K562 (cell line): ENCODE measurements around the gene SPEG. TPM values are rescaled to one million over a fixed set of nuclear protein-coding genes. Genes with fewer than 3 reads are reported as not detected.

Source experiments
- ATAC-seq: fragments of 200-7000 bp; cut with Tn5 transposase; 3 replicates; pipeline ENCODE4 v1.9.1; 2020; ENCODE audit warnings: moderate library complexity
- BruUV-seq: library from RNA; stranded (reverse); fragments of 400-500 nt; replicated peaks from 2 replicates; lab custom pipeline; 2021; lab: Mats Ljungman, UMichigan
- CTCF ChIA-PET: fragments of 300-600 bp; formaldehyde crosslinking; extraction: SDS; loops from one replicate; lab custom pipeline; 2021; ENCODE audit warnings: low intra/inter-chr PET ratio; lab: Yijun Ruan, JAX
- POLR2A ChIA-PET: fragments of 300-600, 350-650 bp; sonication (Branson Sonifier 250); formaldehyde crosslinking; extraction: SDS; loops from one replicate; lab custom pipeline; 2021; ENCODE audit warnings: antibody characterized with exemption, inconsistent platforms; lab: Yijun Ruan, JAX
- DNase-seq, 4 experiments: peaks; one replicate each; pipeline versions ENCODE4 v3.0.0 to v3.0.0-alpha.2; 2011 to 2018; ENCODE audit warnings: low spot score in 3 of 4, mixed read lengths in 3 of 4; ENCODE audit errors: extremely low read depth in 1 of 4
- FAIRE-seq: peaks from 2 replicates; lab custom pipeline; 2011; peaks lifted over from hg19 to GRCh38; lab: Jason Lieb, UNC
- H2AFZ ChIP-seq: 2 replicates; pipeline ENCODE4 v1.6.0; 2011; ENCODE audit warnings: low read depth, low read length, control low read depth, inconsistent platforms
- H3K27ac ChIP-seq: fragments of 200-600 bp; 3 replicates; pipeline ENCODE4 v1.8.0; 2011; ENCODE audit warnings: low read depth, mild to moderate bottlenecking, control low read depth, inconsistent platforms, low read length, moderate library complexity, mixed read lengths; ENCODE audit errors: extremely low read depth
- H3K27me3 ChIP-seq, 2 experiments: fragments of 300-600 bp in 1 of 2; 2 replicates in 1 of 2; 3 replicates in 1 of 2; pipeline versions ENCODE4 v1.6.0 to v1.8.0; 2011; ENCODE audit warnings: inconsistent platforms in 2 of 2, low read length in 2 of 2, mild to moderate bottlenecking in 1 of 2, mixed read lengths in 1 of 2, moderate library complexity in 1 of 2; ENCODE audit not compliant: control insufficient read depth in 2 of 2, insufficient read depth in 2 of 2
- H3K36me3 ChIP-seq: fragments of 300-600 bp; 3 replicates; pipeline ENCODE4 v1.8.0; 2011; ENCODE audit warnings: mild to moderate bottlenecking, low read length, inconsistent platforms; ENCODE audit not compliant: control insufficient read depth, insufficient read depth
- H3K4me1 ChIP-seq, 2 experiments: fragments of 200-600 bp in 1 of 2; replicated peaks in 1 of 2; 2 replicates in 1 of 2; 3 replicates in 1 of 2; pipeline versions ENCODE4 v1.5.1 to v1.8.0; 2011; ENCODE audit warnings: inconsistent platforms in 2 of 2, low read length in 2 of 2, mild to moderate bottlenecking in 1 of 2, mixed read lengths in 1 of 2, moderate library complexity in 1 of 2; ENCODE audit not compliant: control insufficient read depth in 2 of 2, insufficient read depth in 2 of 2
- H3K4me2 ChIP-seq: 2 replicates; pipeline ENCODE4 v1.6.1; 2011; ENCODE audit warnings: low read length, control low read depth, inconsistent platforms, mixed read lengths; ENCODE audit not compliant: insufficient read depth
- H3K4me3 ChIP-seq: fragments of 200-600 bp; sonication (generic), shearing (Covaris generic); 2 replicates; pipeline ENCODE4 v1.5.1; 2016; ENCODE audit warnings: control low read depth, inconsistent platforms
- H3K79me2 ChIP-seq: fragments of 200-600 bp; 3 replicates; pipeline ENCODE4 v1.8.0; 2011; ENCODE audit warnings: low read length, inconsistent platforms; ENCODE audit not compliant: control insufficient read depth, insufficient read depth
- H3K9ac ChIP-seq, 2 experiments: 2 replicates each; pipeline versions ENCODE4 v1.6.0 to v1.6.1; 2011; ENCODE audit warnings: low read depth in 2 of 2, low read length in 2 of 2, control low read depth in 1 of 2, inconsistent platforms in 1 of 2, mild to moderate bottlenecking in 1 of 2, mixed read lengths in 1 of 2; ENCODE audit not compliant: insufficient read depth in 1 of 2
- H3K9me1 ChIP-seq: one replicate; pipeline ENCODE4 v1.6.0; 2011; ENCODE audit warnings: inconsistent platforms, mild to moderate bottlenecking, low read length, moderate library complexity; ENCODE audit not compliant: control insufficient read depth, insufficient read depth
- H3K9me3 ChIP-seq: replicated peaks from 2 replicates; pipeline ENCODE4 v1.5.1; 2011; ENCODE audit warnings: low read depth, low read length, inconsistent platforms; ENCODE audit not compliant: control insufficient read depth, insufficient read depth
- H4K20me1 ChIP-seq: replicated peaks from 2 replicates; pipeline ENCODE4 v1.6.1; 2011; ENCODE audit warnings: low read length, inconsistent platforms, mixed read lengths; ENCODE audit not compliant: control insufficient read depth, insufficient read depth
- ATF7 ChIP-seq: fragments of 450-650 bp; IDR thresholded peaks from 2 replicates; pipeline ENCODE4 v1.7.1; 2014; ENCODE audit warnings: mild to moderate bottlenecking, moderate library complexity
- CBFA2T3 ChIP-seq: fragments of 450-650 bp; IDR thresholded peaks from 2 replicates; pipeline ENCODE4 v1.6.1; 2017
- CTCFL ChIP-seq: IDR thresholded peaks from 2 replicates; pipeline ENCODE4 v1.6.1; 2011; ENCODE audit warnings: borderline replicate concordance, low read depth, mild to moderate bottlenecking, moderate library complexity, low read length; ENCODE audit not compliant: insufficient read depth, poor library complexity, severe bottlenecking
- MTA3 ChIP-seq: fragments of 450-650 bp; formaldehyde crosslinking; IDR thresholded peaks from 2 replicates; pipeline ENCODE4 v1.6.1; 2017; ENCODE audit warnings: mild to moderate bottlenecking, borderline replicate concordance
- MYC ChIP-seq, 2 experiments: fragments of 250-450 bp in 1 of 2; sonication (Bioruptor Pico) in 1 of 2; IDR thresholded peaks; 2 replicates each; pipeline versions ENCODE4 v1.5.1 to v1.6.1; 2012 to 2021; ENCODE audit warnings: low read depth in 2 of 2, borderline replicate concordance in 1 of 2, improper control_type of control experiment in 1 of 2, low read length in 1 of 2, mild to moderate bottlenecking in 1 of 2, moderate library complexity in 1 of 2
- NONO ChIP-seq, 2 experiments: fragments of 200-400 bp in 1 of 2; fragments of 450-650 bp in 1 of 2; formaldehyde crosslinking in 1 of 2; IDR thresholded peaks; 2 replicates each; pipeline ENCODE4 v1.6.1; 2017; ENCODE audit warnings: low read depth in 2 of 2, mild to moderate bottlenecking in 2 of 2, moderate library complexity in 2 of 2, low read length in 1 of 2
- NUFIP1 ChIP-seq: fragments of 450-650 bp; IDR thresholded peaks from 2 replicates; pipeline ENCODE4 v1.6.1; 2018; ENCODE audit not compliant: partially characterized antibody
- RCOR1 ChIP-seq, 2 experiments: IDR thresholded peaks; 2 replicates each; pipeline ENCODE4 v1.6.1; 2012; ENCODE audit warnings: low read depth in 2 of 2, low read length in 2 of 2, borderline replicate concordance in 1 of 2, improper control_type of control experiment in 1 of 2
- SMAD4 ChIP-seq: fragments of 250-450 bp; sonication (Bioruptor Pico); conservative IDR thresholded peaks from 2 replicates; pipeline ENCODE4 v1.8.0; 2021; ENCODE audit warnings: inconsistent platforms, mild to moderate bottlenecking, moderate library complexity
- SP2 ChIP-seq: IDR thresholded peaks from 2 replicates; pipeline ENCODE4 v1.6.1; 2011; ENCODE audit warnings: mild to moderate bottlenecking, low read depth, low read length, moderate library complexity; ENCODE audit not compliant: poor library complexity, severe bottlenecking; ENCODE audit errors: extremely low read depth
- ZBTB11 ChIP-seq, 3 experiments: fragments of 200-800 bp in 1 of 3; fragments of 250-450 bp in 1 of 3; fragments of 450-650 bp in 1 of 3; sonication (Bioruptor Pico) in 1 of 3; sonication (Bioruptor generic) in 1 of 3; formaldehyde crosslinking in 1 of 3; IDR thresholded peaks; 2 replicates each; pipeline versions ENCODE4 v1.6.1 to v1.8.0; 2016 to 2022; ENCODE audit warnings: mild to moderate bottlenecking in 2 of 3, missing genetic modification characterization in 2 of 3, missing compliant biosample characterization in 1 of 3, moderate library complexity in 1 of 3
- ZBTB43 ChIP-seq: sonication (generic); formaldehyde crosslinking; IDR thresholded peaks from 2 replicates; pipeline ENCODE4 v1.8.0; 2023; ENCODE audit warnings: mild to moderate bottlenecking, missing genetic modification reagents
- WGBS: fragments of 100-300 bp; shearing (Covaris generic); methylation state at CpG from one replicate; pipeline ENCODE4 v1.1.6; 2016; ENCODE audit warnings: low coverage, mixed read lengths; ENCODE audit not compliant: insufficient coverage; ENCODE audit errors: missing lambda C conversion rate; 5-methylcytosine and 5-hydroxymethylcytosine counted together
- in situ Hi-C: fragments of 300-500 bp; cut with MboI; formaldehyde crosslinking; loops from 4 replicates; pipeline ENCODE4 v1.15.0; 2018; ENCODE audit warnings: inconsistent platforms, mixed read lengths
- intact Hi-C: fragments of 100-400 bp; cut with micrococcal nuclease; formaldehyde crosslinking; loops from 2 replicates; pipeline ENCODE4 v1.14.2; 2022
- polyA plus RNA-seq, 8 experiments: library from polyadenylated mRNA; depleted of rRNA in 4 of 8; stranded (reverse) in 5 of 8; unstranded in 3 of 8; fragments of >200 nt; fragmentation: Nextera tagmentation in 2 of 8; fragmentation: Illumina TruSeq in 1 of 8; extraction: Ambion mirVana in 2 of 8; extraction: Trizol in 1 of 8; gene quantifications; 2 replicates each; pipeline versions ENCODE4 v1.2.1 to v1.2.3, GENCODE V29; 2011 to 2014; ENCODE audit warnings: inconsistent platforms in 1 of 8, missing spikeins in 1 of 8
- total RNA-seq, 7 experiments: library from RNA; depleted of rRNA in 6 of 7; stranded (reverse); fragments of >200 nt in 6 of 7; fragmentation: Illumina TruSeq in 2 of 7; extraction: Trizol in 2 of 7; gene quantifications; 2 replicates each; pipeline versions ENCODE4 v1.2.1 to v1.2.3, GENCODE V29; 2011 to 2021; ENCODE audit warnings: low replicate concordance in 1 of 7

Gene SPEG
- total and polyA plus RNA-seq, 9 of the 15 experiments (the other 6 are each of a cell fraction or from before 2014, with no cell fraction given): 0.49 to 8.7 (median 3.0) TPM

- ChIA-PET POLR2A (interaction anchor here (0.5 to 4.9 kb wide), 7 partner anchors 9 to 95 kb away, joined by 3 to 37 read pairs (median 6); partner anchors contain the start of gene ASIC4), CTCF (no interaction called here)
- H3K9ac ChIP-seq: peak overlapping the region; percentile 87 to 88; a peak in 3 of 4 replicates
- peaks cover 56% of the 10 kb centered on the region for H3K79me2 ChIP-seq
- FAIRE-seq (peak; percentile 89), ATAC-seq (no peak), DNase-seq (no peak)
- no peak overlapping the region for H2AFZ ChIP-seq
- peak overlapping the region; percentile 95; the same call in 1 of the 3 replicates for H3K27ac ChIP-seq
- peak overlapping the region; percentile 77 for H3K4me2 ChIP-seq
- no peaks in the 10 kb centered on the region for H3K27me3 ChIP-seq
- H3K36me3 ChIP-seq: peaks cover 24% of the 10 kb centered on the region; the same call in 2 of the 3 replicates
- H3K9me3 ChIP-seq: no peaks in the 10 kb centered on the region
- intact Hi-C loops: no loop called here
- H3K9me1 ChIP-seq: no peaks in the 10 kb centered on the region
- 0% methylated on average over 2 of the region's 2 CpGs for WGBS
- BruUV-seq: no TSS peak
- peaks cover 44 to 62% of the 10 kb centered on the region in 2 experiments for H3K4me1 ChIP-seq
- no peaks in the 10 kb centered on the region for H4K20me1 ChIP-seq
- peak overlapping the region; percentile 64 for H3K4me3 ChIP-seq
- in situ Hi-C loops: no loop called here
- TF ChIP-seq ATF7 (peak; percentile 83), CTCFL (peak; percentile 75), SMAD4 (CRISPR knock-in tag) (0 out of 2 replicates have a peak, but pooled peaks have one; percentile 42), ZBTB11 (CRISPR knock-in tag; IDR thresholded peaks at IDR 0.05) (no peak), NUFIP1 (peak; percentile 46), SP2 (no peak), RCOR1 (IDR thresholded peaks at IDR 0.05; ENCODE audit: borderline replicate concordance in 1 of 2, low read depth in 2 of 2, low read length in 2 of 2) (peak; percentile 26 to 86; a peak in 2 of 4 replicates), MTA3 (peak; percentile 44; the same call in 1 of the 2 replicates), MYC (IDR thresholded peaks at IDR 0.05; ENCODE audit: low read depth, low read length) (0 out of 2 replicates have a peak, but pooled peaks have one; percentile 23), MYC (CRISPR knock-in tag; IDR thresholded peaks at IDR 0.05; ENCODE audit: borderline replicate concordance, low read depth) (no peak), NONO (IDR thresholded peaks at IDR 0.05; ENCODE audit: low read depth in 2 of 2, low read length in 1 of 2) (0 out of 4 replicates have a peak, but pooled peaks of 1 of the 2 experiments have one; percentile 35), CBFA2T3 (peak; percentile 58), ZBTB43 (CRISPR knock-in tag) (no peak)
These were observed 65.5 kb downstream of the SPEG start for GRCh38 chr2:219500135-219500534.
